Astrocyte of the cerebellum (primary cell): ENCODE measurements around the gene KIRREL3.

Experiments used
- DNase-seq: peaks from one replicate; pipeline ENCODE4 v3.0.0-alpha.2; 2011; ENCODE audit warnings: low read depth
- H3K4me3 ChIP-seq: 2 replicates; pipeline ENCODE4 v1.5.1; 2011; ENCODE audit warnings: mild to moderate bottlenecking, low read depth, low read length, moderate library complexity
- CTCF ChIP-seq: IDR thresholded peaks from 2 replicates; pipeline ENCODE4 v1.5.1; 2012; ENCODE audit warnings: low read length, low read depth, moderate library complexity, mild to moderate bottlenecking; ENCODE audit errors: missing control alignments
- in situ Hi-C: cut with HindIII; loops from 2 replicates; pipeline ENCODE4 v1.10.0; 2017; ENCODE audit warnings: low sequenced_read_pairs

The KIRREL3 gene

GRCh38 chr11:126443120-126443519 lies 557.5 kb downstream of the KIRREL3 start:
- TF ChIP-seq CTCF = no peak
- no peak for DNase-seq
- in situ Hi-C loops = no loop called here
- H3K4me3 ChIP-seq = no peak overlapping the region

- in situ Hi-C loops = no loop called here
- no peak overlapping the region for H3K4me3 ChIP-seq
- DNase-seq = peak; percentile 37
- TF ChIP-seq CTCF = peak; percentile 88
Observed at GRCh38 chr11:126440792-126441514, 559.6 kb downstream of the KIRREL3 start.

- in situ Hi-C loops = no loop called here
- no peak for DNase-seq
Observed at GRCh38 chr11:126440276-126440675, 560.3 kb downstream of the KIRREL3 start.

GRCh38 chr11:126438691-126439090 lies 561.9 kb downstream of the KIRREL3 start:
- DNase-seq = no peak
- in situ Hi-C loops = no loop called here

More at GRCh38 chr11:126440276-126440675, 560.3 kb downstream of the KIRREL3 start:
- TF ChIP-seq CTCF = no peak
- no peak overlapping the region for H3K4me3 ChIP-seq

GRCh38 chr11:126438272-126438671 lies 562.3 kb downstream of the KIRREL3 start:
- in situ Hi-C loops = no loop called here
- no peak for DNase-seq
- no peak overlapping the region for H3K4me3 ChIP-seq
- TF ChIP-seq CTCF = no peak

More at GRCh38 chr11:126438691-126439090, 561.9 kb downstream of the KIRREL3 start:
- no peak for TF ChIP-seq CTCF
- H3K4me3 ChIP-seq = no peak overlapping the region

GRCh38 chr11:126437731-126438130 lies 562.8 kb downstream of the KIRREL3 start:
- TF ChIP-seq CTCF = no peak
- no peak overlapping the region for H3K4me3 ChIP-seq
- in situ Hi-C loops = no loop called here
- no peak for DNase-seq
